ENCODE measurements around the gene SCYL3. TPM values are rescaled to one million over a fixed set of nuclear protein-coding genes. Genes with fewer than 3 reads are reported as not detected.
"Not testable (repeated sequence)": the region's sequence is repeated elsewhere in the genome, so short reads cannot be mapped to it uniquely, and the experiment has no call there.

The SCYL3 gene
- total and polyA plus RNA-seq, 10 donors, result 4.4 to 16.0 (median 13.3) TPM

- Histone ChIP-seq H3K27ac (no peak overlapping the region), H3K4me1 (no peaks in the 10 kb centered on the region), H3K4me3 (no peak overlapping the region), H3K9me3 (peaks cover 0 to 1% (median 0%) of the 10 kb centered on the region in 8 donors), H3K27me3 (replicated peaks in 1 of 7) (no peaks in the 10 kb centered on the region), H3K36me3 (peaks cover 8 to 100% (median 93%) of the 10 kb centered on the region in 6 donors)
- no peak for DNase-seq
- TF ChIP-seq POLR2AphosphoS5 (IDR thresholded peaks at IDR 0.05), result no peak
- TF ChIP-seq POLR2A (IDR thresholded peaks at IDR 0.05), result no peak
- TF ChIP-seq CTCF (IDR thresholded peaks at IDR 0.05 in 8 of 11, conservative IDR thresholded peaks at IDR 0.05 in 3 of 11), result no peak
- intact Hi-C loops (cut with DNase I; ENCODE audit: low total_unique reads), result no loop called here
- WGBS, 5 donors, result 90 to 99% (median 93%) methylated on average over 4 of the region's 4 CpGs
These were observed 26.6 kb downstream of the SCYL3 start for GRCh38 chr1:169867012-169867675.

- intact Hi-C loops (cut with DNase I; ENCODE audit: low total_unique reads), result no loop called here
These were observed 27.1 kb downstream of the SCYL3 start for GRCh38 chr1:169866577-169866976.

GRCh38 chr1:169864531-169864930, 29.2 kb downstream of the SCYL3 start:
- H3K36me3 ChIP-seq, result peaks cover 5 to 100% (median 95%) of the 10 kb centered on the region in 6 donors
- H3K4me1 ChIP-seq; DNase-seq; H3K27ac ChIP-seq; H3K9me3 ChIP-seq; H3K27me3 ChIP-seq (replicated peaks in 1 of 7); H3K4me3 ChIP-seq; intact Hi-C loops (cut with DNase I; ENCODE audit: low total_unique reads): not testable (repeated sequence)
- 94 to 98% (median 95%) methylated on average over 10 of the region's 10 CpGs for WGBS, 5 donors

More at GRCh38 chr1:169866577-169866976, 27.1 kb downstream of the SCYL3 start:
- no peak overlapping the region for H3K27ac ChIP-seq
- H3K9me3 ChIP-seq, result no peaks in the 10 kb centered on the region
- no peak for DNase-seq
- no peaks in the 10 kb centered on the region for H3K27me3 ChIP-seq (replicated peaks in 1 of 7)
- H3K4me3 ChIP-seq, result no peak overlapping the region
- no peaks in the 10 kb centered on the region for H3K4me1 ChIP-seq
- TF ChIP-seq POLR2A (IDR thresholded peaks at IDR 0.05), result no peak
- no peak for TF ChIP-seq POLR2AphosphoS5 (IDR thresholded peaks at IDR 0.05)
- no peak for TF ChIP-seq CTCF (IDR thresholded peaks at IDR 0.05 in 8 of 11, conservative IDR thresholded peaks at IDR 0.05 in 3 of 11)
- H3K36me3 ChIP-seq, result peaks cover 5 to 100% (median 93%) of the 10 kb centered on the region in 6 donors
- WGBS, 5 donors, result 87 to 96% (median 92%) methylated on average over 2 of the region's 2 CpGs

GRCh38 chr1:169860750-169861149, 32.9 kb downstream of the SCYL3 start:
- H3K27me3 ChIP-seq (replicated peaks in 1 of 7), result no peaks in the 10 kb centered on the region
- TF ChIP-seq POLR2A (IDR thresholded peaks at IDR 0.05), result no peak
- TF ChIP-seq POLR2AphosphoS5 (IDR thresholded peaks at IDR 0.05), result no peak
- no peak for TF ChIP-seq CTCF (IDR thresholded peaks at IDR 0.05 in 8 of 11, conservative IDR thresholded peaks at IDR 0.05 in 3 of 11)
- no peak overlapping the region for H3K4me3 ChIP-seq
- no peak for DNase-seq
- no peaks in the 10 kb centered on the region for H3K9me3 ChIP-seq
- no peak overlapping the region for H3K27ac ChIP-seq
- H3K36me3 ChIP-seq, result peaks cover 0 to 100% (median 89%) of the 10 kb centered on the region in 6 donors
- intact Hi-C loops (cut with DNase I; ENCODE audit: low total_unique reads), result no loop called here
- no peaks in the 10 kb centered on the region for H3K4me1 ChIP-seq
